Measurements from ENCODE around the gene COA6.
"Not testable (repeated sequence)": the region's sequence is repeated elsewhere in the genome, so short reads cannot be mapped to it uniquely, and the experiment has no call there.

Gene COA6

DNA sequence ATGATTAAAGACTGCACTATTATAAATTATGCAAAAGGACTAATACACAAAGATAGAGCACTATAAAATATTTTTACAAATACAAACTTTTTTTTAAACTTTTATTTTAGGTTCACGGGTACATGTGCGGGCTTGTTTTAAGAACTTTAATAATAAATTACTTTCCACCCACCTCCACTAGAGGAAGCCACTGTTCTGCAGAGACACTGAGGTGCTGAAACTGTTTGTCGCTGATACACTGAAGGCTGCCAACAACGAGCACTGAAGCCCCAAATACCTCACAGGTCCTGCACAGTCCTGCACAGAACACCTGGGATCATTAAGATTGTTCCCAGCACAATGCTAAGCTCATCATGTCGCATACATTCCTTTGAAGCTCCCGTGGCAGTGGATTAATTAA is 19.9 kb downstream of the COA6 start:
- no peak overlapping the region for H3K27ac Mint-ChIP-seq
- H3K27me3 Mint-ChIP-seq, result no peaks in the 10 kb centered on the region
- H3K9me3 Mint-ChIP-seq, result no peaks in the 10 kb centered on the region
- ATAC-seq, result no peak
- DNase-seq, result no peak
- no peak overlapping the region for H3K4me3 Mint-ChIP-seq
- no peaks in the 10 kb centered on the region for H3K4me1 Mint-ChIP-seq

DNA sequence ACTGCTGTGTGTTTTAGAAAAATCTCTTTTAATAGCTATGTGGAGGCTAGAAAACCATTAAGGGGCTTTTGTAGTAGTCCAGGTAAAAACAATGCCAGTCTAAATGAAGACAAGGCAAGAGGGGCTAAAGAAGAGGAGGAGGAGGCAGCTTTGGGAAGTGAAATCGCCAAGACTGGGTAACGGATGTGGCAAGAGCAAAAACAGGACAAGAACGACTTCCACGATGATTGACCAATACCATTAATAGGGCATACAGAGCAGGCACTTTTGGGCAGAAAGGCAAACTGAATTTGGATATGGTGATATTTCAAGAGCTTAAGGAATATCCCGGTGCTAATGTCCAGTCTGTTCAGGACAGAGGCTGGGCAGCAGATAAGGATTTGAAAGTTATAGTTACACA is 22.0 kb downstream of the COA6 start:
- DNase-seq (no peak), ATAC-seq (no peak)
- H3K27me3 Mint-ChIP-seq, result no peaks in the 10 kb centered on the region
- peak overlapping the region; percentile 12 to 63 for H3K27ac Mint-ChIP-seq
- H3K4me3 Mint-ChIP-seq, result no peak overlapping the region
- peaks cover 5% of the 10 kb centered on the region for H3K4me1 Mint-ChIP-seq
- no peaks in the 10 kb centered on the region for H3K9me3 Mint-ChIP-seq

DNA sequence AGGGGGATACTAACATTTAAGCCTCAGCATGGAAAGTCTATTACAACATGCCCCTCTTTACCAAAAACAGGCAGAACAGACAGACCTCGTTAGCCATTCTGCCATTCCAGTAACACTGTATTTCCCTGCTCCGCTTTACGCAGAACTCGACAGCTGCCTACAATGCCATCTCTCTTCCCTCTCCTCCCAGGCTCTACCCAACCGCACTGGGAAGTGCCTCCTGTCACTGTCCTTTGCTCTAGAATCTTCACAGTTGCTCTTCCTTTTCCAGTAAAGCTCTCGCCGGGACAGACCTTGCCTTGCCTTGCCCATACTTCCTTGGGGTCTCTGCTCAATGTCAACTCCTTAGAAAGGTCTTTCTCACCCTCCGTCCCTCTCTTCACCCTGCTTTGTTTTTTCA is 22.8 kb downstream of the COA6 start:
- H3K27me3 Mint-ChIP-seq, result no peaks in the 10 kb centered on the region
- H3K4me3 Mint-ChIP-seq, result no peak overlapping the region
- peaks cover 13% of the 10 kb centered on the region for H3K4me1 Mint-ChIP-seq
- no peak for DNase-seq
- peak overlapping the region in 1 of 2 donors; percentile 10 for H3K27ac Mint-ChIP-seq
- no peaks in the 10 kb centered on the region for H3K9me3 Mint-ChIP-seq
- ATAC-seq, result no peak

DNA sequence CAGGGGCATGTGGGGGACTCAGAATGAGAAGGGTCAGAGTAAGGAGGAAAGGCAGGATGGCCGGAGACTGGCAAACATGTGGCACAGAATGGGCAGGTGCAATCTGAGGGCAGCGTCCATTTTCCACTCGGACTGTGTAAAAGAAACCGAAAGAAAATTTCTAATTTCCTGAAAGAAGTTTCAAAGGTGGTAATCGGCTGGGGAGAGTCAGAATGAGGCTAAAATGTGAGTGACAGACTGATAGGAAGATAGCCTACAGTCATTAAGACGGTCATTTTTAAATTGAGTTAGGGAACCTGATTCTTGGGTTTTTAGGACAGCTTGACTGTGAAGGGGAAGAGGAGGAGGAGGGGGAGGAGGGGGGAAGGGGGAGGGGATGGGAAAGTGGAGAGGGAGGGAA is 23.6 kb downstream of the COA6 start:
- Mint-ChIP-seq H3K27ac (peak overlapping the region in 1 of 2 donors; percentile 75), H3K27me3 (no peaks in the 10 kb centered on the region), H3K4me3 (no peak overlapping the region), H3K9me3 (no peaks in the 10 kb centered on the region), H3K4me1 (peaks cover 21% of the 10 kb centered on the region)
- ATAC-seq (no peak), DNase-seq (no peak)

DNA sequence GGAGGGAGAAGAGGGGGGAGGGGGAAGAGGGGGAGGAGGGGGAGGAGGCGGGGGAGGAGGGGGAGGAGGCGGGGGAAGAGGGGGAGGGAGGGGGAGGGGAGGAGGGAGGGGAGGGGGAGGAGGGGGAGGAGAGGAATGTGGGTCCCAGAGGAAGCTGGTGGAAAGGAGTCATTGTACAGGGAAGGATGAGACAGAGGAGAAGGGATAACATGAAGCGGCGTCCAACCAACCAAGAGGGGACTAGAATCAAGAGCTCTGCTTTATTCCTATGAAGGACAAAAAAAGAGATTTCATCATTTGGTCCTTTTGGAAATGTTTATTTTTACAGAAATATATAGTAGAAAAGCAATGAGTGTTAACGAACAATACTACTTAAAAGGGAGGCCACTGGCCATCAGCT is 24.5 kb downstream of the COA6 start:
- Mint-ChIP-seq H3K4me1 (peaks cover 29% of the 10 kb centered on the region), H3K27me3 (no peaks in the 10 kb centered on the region), H3K9me3 (no peaks in the 10 kb centered on the region), H3K27ac (no peak overlapping the region), H3K4me3 (no peak overlapping the region)
- ATAC-seq (no peak), DNase-seq (no peak)

DNA sequence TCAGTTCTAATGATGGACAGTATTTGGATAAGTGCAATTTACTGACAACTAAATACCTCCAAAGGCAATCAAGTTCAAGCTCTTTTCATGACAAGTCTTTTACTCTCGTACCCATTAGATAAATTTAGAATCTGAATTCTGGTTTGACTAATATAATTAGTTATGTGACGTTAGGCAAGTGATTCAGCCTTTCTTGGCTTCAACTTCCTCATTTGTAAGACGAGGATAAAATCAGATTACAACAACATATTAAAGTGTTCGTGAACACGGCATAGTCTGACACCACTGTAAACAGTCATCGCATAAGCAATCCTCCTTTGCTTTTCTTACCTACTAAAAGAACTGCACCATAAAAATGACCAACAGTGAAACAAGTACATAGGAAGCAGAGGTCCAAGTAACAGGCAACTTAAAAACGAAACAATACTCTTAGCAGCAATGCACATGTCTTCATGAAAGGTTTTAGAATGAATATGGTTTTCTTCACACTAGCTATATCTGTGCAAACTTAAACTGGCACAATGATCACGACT is 25.7 kb downstream of the COA6 start:
- Mint-ChIP-seq H3K9me3 (no peaks in the 10 kb centered on the region), H3K27me3 (no peaks in the 10 kb centered on the region), H3K27ac (peak overlapping the region in 1 of 2 donors; percentile 12), H3K4me1 (peaks cover 36% of the 10 kb centered on the region), H3K4me3 (peak overlapping the region in 1 of 2 donors; percentile 10)
- no peak for ATAC-seq
- DNase-seq, result no peak

DNA sequence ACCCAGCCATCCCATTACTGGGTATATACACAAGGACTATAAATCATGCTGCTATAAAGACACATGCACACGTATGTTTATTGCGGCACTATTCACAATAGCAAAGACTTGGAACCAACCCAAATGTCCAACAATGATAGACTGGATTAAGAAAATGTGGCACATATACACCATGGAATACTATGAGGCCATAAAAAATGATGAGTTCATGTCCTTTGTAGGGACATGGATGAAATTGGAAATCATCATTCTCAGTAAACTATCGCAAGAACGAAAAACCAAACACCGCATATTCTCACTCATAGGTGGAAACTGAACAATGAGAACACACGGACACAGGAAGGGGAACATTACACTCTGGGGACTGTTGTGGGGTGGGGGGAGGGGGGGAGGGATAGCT is 26.3 kb downstream of the COA6 start:
- H3K4me1 Mint-ChIP-seq, result peaks cover 36% of the 10 kb centered on the region
- H3K9me3 Mint-ChIP-seq, H3K27ac Mint-ChIP-seq, H3K4me3 Mint-ChIP-seq, H3K27me3 Mint-ChIP-seq, ATAC-seq, DNase-seq: not testable (repeated sequence)

DNA sequence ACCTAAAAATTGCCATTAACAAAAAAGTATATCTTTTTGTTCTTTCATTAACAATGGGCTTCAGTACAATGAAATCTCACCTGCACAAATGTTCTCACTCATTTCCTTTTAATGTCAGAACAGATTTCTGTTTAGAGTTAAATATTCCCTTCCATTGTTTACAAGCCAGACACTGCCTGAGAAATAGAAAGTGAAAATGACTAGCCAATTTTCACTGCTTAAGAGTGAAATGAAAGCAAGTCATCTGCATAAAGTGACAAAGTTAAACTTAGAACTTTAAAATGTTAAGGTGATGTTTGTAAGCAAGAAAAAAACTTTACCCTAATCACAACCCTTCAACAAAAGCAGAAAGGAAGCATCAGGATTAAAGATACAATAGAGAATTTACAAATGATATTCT is 27.5 kb downstream of the COA6 start:
- DNase-seq (no peak), ATAC-seq (peak; percentile 56)
- H3K4me1 Mint-ChIP-seq, result peaks cover 36% of the 10 kb centered on the region
- no peaks in the 10 kb centered on the region for H3K9me3 Mint-ChIP-seq
- peak overlapping the region; percentile 28 to 68 for H3K4me3 Mint-ChIP-seq
- H3K27me3 Mint-ChIP-seq, result no peaks in the 10 kb centered on the region
- peak overlapping the region; percentile 13 to 91 for H3K27ac Mint-ChIP-seq

DNA sequence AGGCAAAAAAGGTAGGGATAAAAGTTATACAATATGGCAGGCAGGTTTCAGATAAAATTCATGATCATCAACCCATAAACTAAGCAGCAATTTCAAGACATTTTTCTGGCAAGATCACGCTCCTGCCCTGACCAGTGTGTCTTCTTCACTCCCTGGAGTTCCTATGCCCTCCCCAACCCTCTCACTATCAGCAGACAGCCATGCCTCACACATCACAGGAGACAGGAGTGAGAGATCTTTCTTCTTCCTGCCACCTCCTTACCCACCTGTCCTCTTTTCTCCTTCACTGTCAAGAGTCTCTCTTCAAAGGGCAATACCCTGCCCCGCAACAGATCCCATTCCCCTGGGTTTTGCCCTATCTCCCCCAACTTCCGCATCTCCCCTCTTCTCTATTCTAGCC is 28.4 kb downstream of the COA6 start:
- no peaks in the 10 kb centered on the region for H3K9me3 Mint-ChIP-seq
- no peak for ATAC-seq
- DNase-seq, result no peak
- no peaks in the 10 kb centered on the region for H3K27me3 Mint-ChIP-seq
- H3K4me1 Mint-ChIP-seq, result peaks cover 36% of the 10 kb centered on the region
- peak overlapping the region; percentile 21 to 55 for H3K4me3 Mint-ChIP-seq
- peak overlapping the region in 1 of 2 donors; percentile 91 for H3K27ac Mint-ChIP-seq

DNA sequence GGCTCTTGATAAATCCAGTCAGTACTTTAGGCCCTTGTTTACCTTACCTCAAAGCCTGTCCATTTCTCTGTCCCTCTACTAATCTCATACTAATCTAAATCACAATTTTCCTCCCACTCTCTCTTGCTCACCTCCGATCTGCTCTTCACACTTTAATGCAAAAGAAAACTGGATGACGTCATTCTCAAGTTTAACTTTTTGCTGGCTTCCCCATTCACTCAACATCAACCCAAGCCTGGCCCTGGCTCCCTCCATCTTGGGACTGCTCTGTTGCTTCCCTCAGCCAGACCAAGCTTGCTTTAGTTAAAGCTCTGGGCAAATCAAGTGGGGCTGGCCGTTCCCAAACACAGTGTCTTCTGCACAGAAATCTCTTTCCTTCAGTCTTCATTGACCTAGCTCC is 29.7 kb downstream of the COA6 start:
- peak overlapping the region in 1 of 2 donors; percentile 17 for H3K27ac Mint-ChIP-seq
- H3K27me3 Mint-ChIP-seq, result no peaks in the 10 kb centered on the region
- ATAC-seq (no peak), DNase-seq (no peak)
- H3K9me3 Mint-ChIP-seq, result no peaks in the 10 kb centered on the region
- peak overlapping the region in 1 of 2 donors; percentile 2 for H3K4me3 Mint-ChIP-seq
- peaks cover 36% of the 10 kb centered on the region for H3K4me1 Mint-ChIP-seq

DNA sequence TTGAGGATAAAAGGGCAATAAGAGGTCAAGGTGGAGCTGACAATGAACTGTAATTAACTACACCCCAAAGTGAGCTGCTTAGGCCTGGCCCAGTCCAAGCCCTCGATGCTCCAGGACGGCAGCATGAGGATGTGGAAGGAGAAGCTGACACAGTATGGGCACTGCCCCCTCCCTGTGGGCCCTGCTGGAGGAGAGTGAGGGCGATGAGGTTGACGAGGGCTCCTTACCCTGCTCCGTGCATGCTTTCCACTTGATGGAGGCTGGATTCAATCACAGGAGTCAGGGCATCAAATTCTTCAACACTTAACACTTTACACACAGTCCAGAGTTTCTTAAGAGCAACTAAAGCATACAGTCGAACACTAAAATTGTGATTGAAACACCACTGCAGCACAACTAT is 32.4 kb downstream of the COA6 start:
- DNase-seq (no peak), ATAC-seq (no peak)
- no peak overlapping the region for H3K4me3 Mint-ChIP-seq
- H3K27me3 Mint-ChIP-seq, result no peaks in the 10 kb centered on the region
- peaks cover 32% of the 10 kb centered on the region for H3K4me1 Mint-ChIP-seq
- H3K9me3 Mint-ChIP-seq, result no peaks in the 10 kb centered on the region
- no peak overlapping the region for H3K27ac Mint-ChIP-seq

DNA sequence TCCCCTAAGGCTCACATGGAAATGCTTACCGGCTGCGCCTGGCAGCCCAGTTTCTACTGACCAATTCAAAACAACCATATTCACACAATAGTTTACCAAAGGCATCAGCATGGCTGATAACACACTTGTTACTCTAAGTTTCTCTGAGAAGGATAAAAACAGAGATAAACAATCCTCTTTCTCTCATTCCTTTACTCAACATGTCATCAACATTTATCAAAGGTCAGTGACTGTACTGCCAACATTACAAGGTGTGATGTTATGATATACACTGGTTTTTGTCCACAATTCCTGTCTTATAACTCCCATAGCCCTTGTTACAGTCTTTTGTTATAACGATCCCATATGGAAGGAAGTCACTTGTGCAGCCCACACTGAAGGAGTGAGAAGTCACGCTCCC is 33.6 kb downstream of the COA6 start:
- Mint-ChIP-seq H3K27me3 (no peaks in the 10 kb centered on the region), H3K9me3 (no peaks in the 10 kb centered on the region), H3K27ac (no peak overlapping the region), H3K4me3 (no peak overlapping the region), H3K4me1 (peaks cover 20% of the 10 kb centered on the region)
- ATAC-seq (no peak), DNase-seq (no peak)

DNA sequence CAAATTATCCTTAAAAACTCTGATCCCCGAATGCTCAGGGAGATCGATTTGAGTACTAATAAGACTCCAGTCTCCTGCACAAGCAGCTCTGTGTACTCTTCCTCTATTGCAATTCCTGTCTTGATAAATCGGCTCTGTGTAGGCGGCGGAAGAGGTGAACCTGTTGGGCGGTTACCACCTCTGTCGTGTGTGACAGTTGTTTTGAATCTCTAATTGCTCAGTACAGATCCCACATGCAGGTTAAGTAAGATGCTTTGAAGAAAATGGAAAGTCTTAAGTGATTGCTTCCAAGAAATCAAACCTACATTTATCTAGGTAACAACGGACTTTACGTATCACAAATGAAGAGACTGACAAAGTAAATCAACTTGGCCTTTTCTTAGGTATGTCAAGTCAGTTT is 35.5 kb downstream of the COA6 start:
- Mint-ChIP-seq H3K27ac (no peak overlapping the region), H3K4me3 (no peak overlapping the region), H3K4me1 (peaks cover 6% of the 10 kb centered on the region), H3K9me3 (no peaks in the 10 kb centered on the region), H3K27me3 (no peaks in the 10 kb centered on the region)
- ATAC-seq (peak; percentile 59), DNase-seq (no peak)

DNA sequence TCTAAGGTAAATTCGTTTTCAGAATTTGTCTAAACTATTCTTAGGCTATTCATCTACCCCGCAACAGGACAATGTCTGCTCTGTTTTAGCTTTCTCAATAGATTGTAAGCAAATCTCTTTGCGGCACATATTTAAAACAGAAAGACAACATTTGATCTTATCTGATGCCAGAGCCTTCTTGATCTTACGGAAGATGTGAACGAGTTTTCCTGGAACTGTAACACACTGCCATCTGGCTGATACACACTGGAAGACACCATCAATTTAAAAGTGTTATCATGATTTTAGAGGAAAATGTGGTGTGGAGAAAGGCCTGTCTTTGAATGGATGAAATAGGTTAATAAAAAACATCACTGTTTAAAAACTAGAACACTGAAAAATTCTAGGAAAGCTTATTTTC is 36.1 kb downstream of the COA6 start:
- Mint-ChIP-seq H3K27me3 (no peaks in the 10 kb centered on the region), H3K4me1 (peaks cover 6% of the 10 kb centered on the region), H3K4me3 (peak overlapping the region in 1 of 2 donors; percentile 23), H3K27ac (peak overlapping the region in 1 of 2 donors; percentile 71), H3K9me3 (no peaks in the 10 kb centered on the region)
- no peak for ATAC-seq
- no peak for DNase-seq

DNA sequence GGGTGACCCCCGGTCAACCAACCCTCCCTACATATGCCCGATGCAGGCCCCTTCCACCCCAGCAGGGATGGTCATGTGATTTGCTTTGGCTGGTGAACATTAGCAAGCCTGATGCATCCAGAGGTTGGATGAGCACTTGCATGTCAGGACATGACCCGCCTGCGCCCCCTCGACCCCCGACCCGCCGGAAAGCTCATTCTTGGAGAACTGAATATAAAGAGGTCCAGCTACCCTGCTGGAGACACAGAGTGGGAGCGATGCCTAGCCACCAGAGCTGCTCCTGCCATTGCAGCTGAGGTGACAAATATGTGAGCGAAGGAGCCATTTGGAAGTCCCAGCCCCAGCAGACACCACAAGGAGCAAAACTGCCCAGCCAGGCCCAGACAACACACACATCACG is 39.6 kb downstream of the COA6 start:
- no peak overlapping the region for H3K4me3 Mint-ChIP-seq
- DNase-seq (no peak), ATAC-seq (no peak)
- H3K4me1 Mint-ChIP-seq, result peaks cover 6% of the 10 kb centered on the region
- H3K27me3 Mint-ChIP-seq, result no peaks in the 10 kb centered on the region
- H3K9me3 Mint-ChIP-seq, result no peaks in the 10 kb centered on the region
- peak overlapping the region; percentile 84 to 92 for H3K27ac Mint-ChIP-seq

DNA sequence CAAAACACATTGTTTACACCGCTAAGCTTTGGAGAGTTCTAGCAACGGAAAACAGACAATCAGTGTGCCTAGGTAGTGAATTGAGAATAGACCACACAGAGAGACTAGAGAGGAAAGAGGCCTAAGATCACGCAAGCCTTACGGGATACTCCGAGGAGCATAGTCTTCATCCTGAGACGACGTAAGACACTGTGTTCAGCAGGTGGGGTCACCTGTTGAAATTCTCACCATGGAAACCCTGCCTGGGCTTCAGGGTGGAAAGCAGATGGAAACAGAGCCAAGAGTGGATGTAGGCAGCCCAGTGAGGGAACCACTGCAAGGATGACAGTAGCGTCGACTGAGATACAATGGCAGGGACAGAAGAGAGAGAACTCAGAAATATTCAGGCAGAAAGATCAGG is 40.2 kb downstream of the COA6 start:
- H3K4me1 Mint-ChIP-seq, result peaks cover 4% of the 10 kb centered on the region
- no peaks in the 10 kb centered on the region for H3K9me3 Mint-ChIP-seq
- DNase-seq (no peak), ATAC-seq (no peak)
- no peaks in the 10 kb centered on the region for H3K27me3 Mint-ChIP-seq
- no peak overlapping the region for H3K27ac Mint-ChIP-seq
- H3K4me3 Mint-ChIP-seq, result no peak overlapping the region

DNA sequence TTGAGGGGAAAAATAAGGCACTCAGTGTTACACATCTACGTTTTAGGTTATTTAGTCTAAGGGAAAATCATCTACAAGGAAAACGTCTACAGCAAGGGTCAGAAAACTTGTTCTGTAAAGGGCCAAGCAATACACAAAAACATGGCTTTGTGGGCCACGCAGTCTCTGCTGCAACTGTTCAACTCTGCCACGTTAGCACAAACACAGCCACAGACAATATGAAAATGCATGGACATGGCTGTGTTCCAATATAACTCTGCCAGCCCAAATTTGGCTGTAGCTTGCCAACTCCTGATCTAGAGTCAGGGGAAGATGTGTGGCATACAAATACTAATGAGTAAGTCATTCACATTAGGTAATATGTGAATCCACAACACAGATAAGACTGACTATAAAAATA is 40.7 kb downstream of the COA6 start:
- no peak overlapping the region for H3K4me3 Mint-ChIP-seq
- no peak for DNase-seq
- H3K27me3 Mint-ChIP-seq, result no peaks in the 10 kb centered on the region
- no peak overlapping the region for H3K27ac Mint-ChIP-seq
- H3K9me3 Mint-ChIP-seq, result no peaks in the 10 kb centered on the region
- H3K4me1 Mint-ChIP-seq, result no peaks in the 10 kb centered on the region
- ATAC-seq, result no peak
